HG03558 (cell line): ENCODE data around the gene MATN3.

Experiments
- ATAC-seq: cut with Tn5 transposase; IDR thresholded peaks from one replicate; pipeline ENCODE4 v1.9.1; 2021; ENCODE audit warnings: moderate number of reproducible peaks; ENCODE audit not compliant: unreplicated experiment; ENCODE audit errors: extremely low read depth

The MATN3 gene

GRCh38 chr2:20008703-20009102 lies 3.8 kb downstream of the MATN3 start:
- ATAC-seq, result no peak

GRCh38 chr2:20005891-20006470 lies 6.5 kb downstream of the MATN3 start:
- no peak for ATAC-seq

- ATAC-seq, result no peak
These were observed 7.3 kb downstream of the MATN3 start for GRCh38 chr2:20005067-20005627.

GRCh38 chr2:20001361-20001863 lies 11.1 kb downstream of the MATN3 start:
- ATAC-seq, result no peak

- ATAC-seq, result no peak
These were observed 18.7 kb downstream of the MATN3 start for GRCh38 chr2:19993731-19994130.

- ATAC-seq, result no peak
These were observed 20.6 kb downstream of the MATN3 start for GRCh38 chr2:19991895-19992294.

- no peak for ATAC-seq
These were observed 22.1 kb downstream of the MATN3 start for GRCh38 chr2:19990416-19990728.

- peak; percentile 87 for ATAC-seq
These were observed 22.6 kb downstream of the MATN3 start, which contains the start of gene WDR35 for GRCh38 chr2:19989667-19990415. TSS of gene WDR35 (minus strand) at chr2:19990105. CDS start at chr2:19990015, 90 bp downstream.

GRCh38 chr2:19989342-19989666 lies 23.2 kb downstream of the MATN3 start:
- ATAC-seq, result no peak

GRCh38 chr2:19988600-19988999 lies 23.9 kb downstream of the MATN3 start:
- no peak for ATAC-seq

- ATAC-seq, result peak; percentile 41
These were observed 24.5 kb downstream of the MATN3 start for GRCh38 chr2:19987936-19988335.

- ATAC-seq, result no peak
These were observed 30.2 kb downstream of the MATN3 start for GRCh38 chr2:19982268-19982667.

GRCh38 chr2:19979932-19980331 lies 32.5 kb downstream of the MATN3 start:
- no peak for ATAC-seq

GRCh38 chr2:19973466-19973865 lies 39.0 kb downstream of the MATN3 start:
- ATAC-seq, result no peak

- ATAC-seq, result no peak
These were observed 40.8 kb downstream of the MATN3 start for GRCh38 chr2:19971691-19972090.

- no peak for ATAC-seq
These were observed 49.1 kb downstream of the MATN3 start for GRCh38 chr2:19963386-19963785.

- peak; percentile 84 for ATAC-seq
These were observed 56.7 kb downstream of the MATN3 start for GRCh38 chr2:19955544-19956422.

- no peak for ATAC-seq
These were observed 63.4 kb downstream of the MATN3 start for GRCh38 chr2:19949071-19949470.

GRCh38 chr2:19947184-19947940 lies 65.1 kb downstream of the MATN3 start:
- no peak for ATAC-seq

- no peak for ATAC-seq
These were observed 68.1 kb downstream of the MATN3 start for GRCh38 chr2:19944205-19944845.
